Measurements from ENCODE around the gene CLDN6. TPM values are rescaled to one million over a fixed set of nuclear protein-coding genes. Genes with fewer than 3 reads are reported as not detected.

Gene CLDN6
- total and polyA plus RNA-seq, 2 of the 13 experiments (the other 11 are each of a cell fraction or from before 2014, with no cell fraction given), result 5.9 to 7.6 TPM

DNA sequence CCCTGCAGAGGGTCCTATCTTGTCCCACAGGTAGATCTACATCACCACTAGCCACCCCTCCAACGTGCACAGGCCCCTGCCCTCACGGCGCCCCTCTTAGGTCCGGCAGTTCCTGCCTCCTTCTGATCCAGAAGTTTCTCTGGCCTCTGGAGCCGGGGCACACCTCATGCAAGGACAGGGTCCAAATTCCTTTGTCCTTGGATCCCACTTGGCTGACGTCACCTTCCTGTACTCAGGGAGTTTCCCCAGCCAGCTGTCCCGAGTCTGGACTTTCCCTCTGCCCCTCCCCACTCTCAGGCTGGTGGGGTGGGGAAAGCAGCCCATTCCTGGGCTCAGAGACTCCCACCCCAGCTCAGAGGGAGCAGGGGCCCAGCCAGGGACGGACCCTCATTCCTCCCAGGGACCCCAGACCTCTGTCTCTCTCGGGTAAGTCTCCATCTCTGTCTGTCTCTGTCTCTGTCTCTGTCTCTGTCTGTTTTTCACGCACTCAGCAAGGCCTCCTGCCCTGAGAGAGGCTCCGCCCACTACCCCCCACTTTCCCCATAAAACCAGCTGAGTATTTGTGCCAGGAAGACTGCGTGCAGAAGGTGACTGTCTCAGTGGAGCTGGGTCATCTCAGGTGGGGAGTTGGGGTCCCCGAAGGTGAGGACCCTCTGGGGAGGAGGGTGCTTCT, 47.2 kb upstream of the CLDN6 start, which contains the start of gene IL32 (continued):
- TF ChIP-seq, protein P1, sequence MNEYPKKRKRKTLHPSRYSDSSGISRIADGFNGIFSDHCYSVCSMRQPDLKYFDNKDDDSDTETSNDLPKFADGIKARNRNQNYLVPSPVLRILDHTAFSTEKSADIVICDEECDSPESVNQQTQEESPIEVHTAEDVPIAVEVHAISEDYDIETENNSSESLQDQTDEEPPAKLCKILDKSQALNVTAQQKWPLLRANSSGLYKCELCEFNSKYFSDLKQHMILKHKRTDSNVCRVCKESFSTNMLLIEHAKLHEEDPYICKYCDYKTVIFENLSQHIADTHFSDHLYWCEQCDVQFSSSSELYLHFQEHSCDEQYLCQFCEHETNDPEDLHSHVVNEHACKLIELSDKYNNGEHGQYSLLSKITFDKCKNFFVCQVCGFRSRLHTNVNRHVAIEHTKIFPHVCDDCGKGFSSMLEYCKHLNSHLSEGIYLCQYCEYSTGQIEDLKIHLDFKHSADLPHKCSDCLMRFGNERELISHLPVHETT (CRISPR knock-in tag; conservative IDR thresholded peaks at IDR 0.05), result no peak
- TF ChIP-seq CEBPB (IDR thresholded peaks at IDR 0.05; ENCODE audit: borderline replicate concordance, low read depth, low read length), result peak; percentile 23; the same call in 1 of the 2 replicates
- TF ChIP-seq SOX5 (CRISPR knock-in tag; IDR thresholded peaks at IDR 0.05; ENCODE audit: borderline replicate concordance), result peak; percentile 53
- TF ChIP-seq ZNF44 (CRISPR knock-in tag; IDR thresholded peaks at IDR 0.05), result no peak
- peak; percentile 97 for TF ChIP-seq RELA (CRISPR knock-in tag; IDR thresholded peaks at IDR 0.05)
- peak; percentile 10; the same call in 1 of the 2 replicates for TF ChIP-seq ZNF317 (CRISPR knock-in tag; IDR thresholded peaks at IDR 0.05)
- TF ChIP-seq ZNF703 (CRISPR knock-in tag; IDR thresholded peaks at IDR 0.05; ENCODE audit: borderline replicate concordance), result 0 out of 2 replicates have a peak, but pooled peaks have one; percentile 75
- no peak for TF ChIP-seq ZNF256 (CRISPR knock-in tag; conservative IDR thresholded peaks at IDR 0.05)
- TF ChIP-seq ZNF747 (CRISPR knock-in tag; IDR thresholded peaks at IDR 0.05; ENCODE audit: borderline replicate concordance), result 0 out of 2 replicates have a peak, but pooled peaks have one; percentile 48
- TF ChIP-seq ZNF674 (CRISPR knock-in tag; IDR thresholded peaks at IDR 0.05; ENCODE audit: low read depth), result no peak
- TF ChIP-seq THYN1 (CRISPR knock-in tag; IDR thresholded peaks at IDR 0.05; ENCODE audit: borderline replicate concordance, low read depth), result no peak
- TF ChIP-seq RXRA (CRISPR knock-in tag; IDR thresholded peaks at IDR 0.05), result peak; percentile 83
- TF ChIP-seq ZNF720 (CRISPR knock-in tag; IDR thresholded peaks at IDR 0.05), result no peak
- TF ChIP-seq, protein P2, sequence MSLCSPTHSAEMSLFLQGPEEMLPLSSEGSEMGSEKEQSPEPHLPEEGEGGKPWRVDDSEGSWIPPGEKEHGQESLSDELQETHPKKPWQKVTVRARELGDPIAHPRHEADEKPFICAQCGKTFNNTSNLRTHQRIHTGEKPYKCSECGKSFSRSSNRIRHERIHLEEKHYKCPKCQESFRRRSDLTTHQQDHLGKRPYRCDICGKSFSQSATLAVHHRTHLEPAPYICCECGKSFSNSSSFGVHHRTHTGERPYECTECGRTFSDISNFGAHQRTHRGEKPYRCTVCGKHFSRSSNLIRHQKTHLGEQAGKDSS (CRISPR knock-in tag; IDR thresholded peaks at IDR 0.05; ENCODE audit: borderline replicate concordance, low read depth), result no peak
- peak; percentile 53; the same call in 1 of the 2 replicates for TF ChIP-seq PHF8 (CRISPR knock-in tag; IDR thresholded peaks at IDR 0.05)
- TF ChIP-seq ZNF570 (CRISPR knock-in tag; IDR thresholded peaks at IDR 0.05; ENCODE audit: borderline replicate concordance), result no peak
- TF ChIP-seq KLF16 (CRISPR knock-in tag; IDR thresholded peaks at IDR 0.05), result peak in 1 of 2 experiments; percentile 77; a peak in 1 of 4 replicates
- TF ChIP-seq, protein P3, sequence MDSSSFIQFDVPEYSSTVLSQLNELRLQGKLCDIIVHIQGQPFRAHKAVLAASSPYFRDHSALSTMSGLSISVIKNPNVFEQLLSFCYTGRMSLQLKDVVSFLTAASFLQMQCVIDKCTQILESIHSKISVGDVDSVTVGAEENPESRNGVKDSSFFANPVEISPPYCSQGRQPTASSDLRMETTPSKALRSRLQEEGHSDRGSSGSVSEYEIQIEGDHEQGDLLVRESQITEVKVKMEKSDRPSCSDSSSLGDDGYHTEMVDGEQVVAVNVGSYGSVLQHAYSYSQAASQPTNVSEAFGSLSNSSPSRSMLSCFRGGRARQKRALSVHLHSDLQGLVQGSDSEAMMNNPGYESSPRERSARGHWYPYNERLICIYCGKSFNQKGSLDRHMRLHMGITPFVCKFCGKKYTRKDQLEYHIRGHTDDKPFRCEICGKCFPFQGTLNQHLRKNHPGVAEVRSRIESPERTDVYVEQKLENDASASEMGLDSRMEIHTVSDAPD (CRISPR knock-in tag; IDR thresholded peaks at IDR 0.05), result no peak; the same call in 1 of the 2 replicates
- peak; percentile 50 for TF ChIP-seq TBX2 (CRISPR knock-in tag; IDR thresholded peaks at IDR 0.05; ENCODE audit: borderline replicate concordance)
- peak; percentile 94 for TF ChIP-seq CREB1 (IDR thresholded peaks at IDR 0.05)
- peak; percentile 82; the same call in 1 of the 2 replicates for TF ChIP-seq CREB1 (CRISPR knock-in tag; IDR thresholded peaks at IDR 0.05)
- TF ChIP-seq KMT2A (CRISPR knock-in tag; IDR thresholded peaks at IDR 0.05), result no peak
- peak; percentile 12; the same call in 1 of the 2 replicates for TF ChIP-seq NFYC (CRISPR knock-in tag; IDR thresholded peaks at IDR 0.05)
- no peak; the same call in 1 of the 2 replicates for TF ChIP-seq ZBTB8A (CRISPR knock-in tag; IDR thresholded peaks at IDR 0.05; ENCODE audit: borderline replicate concordance, low read depth)
- TF ChIP-seq FOXK1 (CRISPR knock-in tag; IDR thresholded peaks at IDR 0.05; ENCODE audit: borderline replicate concordance, low read depth), result peak; percentile 32; the same call in 1 of the 2 replicates
- no peak for TF ChIP-seq ZNF891 (CRISPR knock-in tag; IDR thresholded peaks at IDR 0.05)
- TF ChIP-seq ZBTB21 (CRISPR knock-in tag; IDR thresholded peaks at IDR 0.05), result no peak
- TF ChIP-seq U2AF2 (IDR thresholded peaks at IDR 0.05; ENCODE audit: low read depth, low read length), result no peak
- TF ChIP-seq ZNF253 (CRISPR knock-in tag; IDR thresholded peaks at IDR 0.05; ENCODE audit: borderline replicate concordance), result no peak
